K562 (cell line): ENCODE measurements around the gene SELL. TPM values are rescaled to one million over a fixed set of nuclear protein-coding genes. Genes with fewer than 3 reads are reported as not detected.

Source experiments
- CREM ChIP-seq: IDR thresholded peaks from 2 replicates; pipeline ENCODE4 v1.6.1; 2014; ENCODE audit warnings: antibody characterized with exemption, low read depth
- NR2C1 ChIP-seq, 2 experiments: fragments of 450-650 bp; IDR thresholded peaks; 2 replicates each; pipeline ENCODE4 v1.6.1; 2017; ENCODE audit warnings: mild to moderate bottlenecking in 2 of 2, antibody characterized with exemption in 1 of 2, inconsistent platforms in 1 of 2, missing compliant biosample characterization in 1 of 2, missing genetic modification characterization in 1 of 2
- SMARCE1 ChIP-seq: fragments of 450-650 bp; IDR thresholded peaks from 2 replicates; pipeline ENCODE4 v1.7.1; 2016; ENCODE audit warnings: mild to moderate bottlenecking
- XRCC5 ChIP-seq: fragments of 200-400 bp; formaldehyde crosslinking; IDR thresholded peaks from 2 replicates; pipeline ENCODE4 v1.6.1; 2017; ENCODE audit warnings: low read depth, mild to moderate bottlenecking, low read length
- ZC3H11A ChIP-seq: IDR thresholded peaks from 2 replicates; pipeline ENCODE4 v1.6.1; 2012; ENCODE audit warnings: low read depth, low read length, improper control_type of control experiment
- ZNF57 ChIP-seq: fragments of 450-650 bp; formaldehyde crosslinking; IDR thresholded peaks from 2 replicates; pipeline ENCODE4 v1.4.0; 2020; ENCODE audit warnings: mild to moderate bottlenecking, moderate library complexity
- polyA plus RNA-seq, 8 experiments: library from polyadenylated mRNA; depleted of rRNA in 4 of 8; stranded (reverse) in 5 of 8; unstranded in 3 of 8; fragments of >200 nt; fragmentation: Nextera tagmentation in 2 of 8; fragmentation: Illumina TruSeq in 1 of 8; extraction: Ambion mirVana in 2 of 8; extraction: Trizol in 1 of 8; gene quantifications; 2 replicates each; pipeline versions ENCODE4 v1.2.1 to v1.2.3, GENCODE V29; 2011 to 2014; ENCODE audit warnings: inconsistent platforms in 1 of 8, missing spikeins in 1 of 8
- total RNA-seq, 7 experiments: library from RNA; depleted of rRNA in 6 of 7; stranded (reverse); fragments of >200 nt in 6 of 7; fragmentation: Illumina TruSeq in 2 of 7; extraction: Trizol in 2 of 7; gene quantifications; 2 replicates each; pipeline versions ENCODE4 v1.2.1 to v1.2.3, GENCODE V29; 2011 to 2021; ENCODE audit warnings: low replicate concordance in 1 of 7
- TF ChIP-seq, protein P1 (sequence below), 2 experiments: fragments of 450-650 bp; formaldehyde crosslinking in 1 of 2; IDR thresholded peaks; 2 replicates each; pipeline versions ENCODE4 v1.4.0 to v1.6.1; 2014 to 2020; ENCODE audit warnings: mild to moderate bottlenecking in 2 of 2, borderline replicate concordance in 1 of 2, low read depth in 1 of 2

The SELL gene
- total and polyA plus RNA-seq, 9 of the 15 experiments (the other 6 are each of a cell fraction or from before 2014, with no cell fraction given) = 0.51 TPM; not detected in 8

DNA sequence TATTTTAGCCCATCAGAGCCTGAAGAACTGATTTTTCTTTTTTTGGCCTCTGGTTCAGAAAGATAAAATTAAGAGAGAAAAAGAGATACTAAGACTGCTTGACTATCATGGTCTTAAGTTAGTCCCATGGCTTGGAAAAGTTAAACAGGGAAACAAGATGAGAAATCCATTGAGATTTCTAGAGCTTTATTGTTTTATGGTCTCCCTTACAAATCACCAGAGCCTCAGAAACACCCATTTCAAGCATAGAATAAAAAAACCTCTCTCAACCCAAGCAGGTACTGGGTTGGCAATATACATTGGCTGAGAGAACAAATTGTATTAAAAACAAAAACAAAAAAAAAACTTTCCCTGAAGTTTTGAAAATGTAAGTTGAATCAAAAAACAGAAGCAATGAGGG lies 18.6 kb upstream of the SELL start (continued):
- TF ChIP-seq, protein P1, sequence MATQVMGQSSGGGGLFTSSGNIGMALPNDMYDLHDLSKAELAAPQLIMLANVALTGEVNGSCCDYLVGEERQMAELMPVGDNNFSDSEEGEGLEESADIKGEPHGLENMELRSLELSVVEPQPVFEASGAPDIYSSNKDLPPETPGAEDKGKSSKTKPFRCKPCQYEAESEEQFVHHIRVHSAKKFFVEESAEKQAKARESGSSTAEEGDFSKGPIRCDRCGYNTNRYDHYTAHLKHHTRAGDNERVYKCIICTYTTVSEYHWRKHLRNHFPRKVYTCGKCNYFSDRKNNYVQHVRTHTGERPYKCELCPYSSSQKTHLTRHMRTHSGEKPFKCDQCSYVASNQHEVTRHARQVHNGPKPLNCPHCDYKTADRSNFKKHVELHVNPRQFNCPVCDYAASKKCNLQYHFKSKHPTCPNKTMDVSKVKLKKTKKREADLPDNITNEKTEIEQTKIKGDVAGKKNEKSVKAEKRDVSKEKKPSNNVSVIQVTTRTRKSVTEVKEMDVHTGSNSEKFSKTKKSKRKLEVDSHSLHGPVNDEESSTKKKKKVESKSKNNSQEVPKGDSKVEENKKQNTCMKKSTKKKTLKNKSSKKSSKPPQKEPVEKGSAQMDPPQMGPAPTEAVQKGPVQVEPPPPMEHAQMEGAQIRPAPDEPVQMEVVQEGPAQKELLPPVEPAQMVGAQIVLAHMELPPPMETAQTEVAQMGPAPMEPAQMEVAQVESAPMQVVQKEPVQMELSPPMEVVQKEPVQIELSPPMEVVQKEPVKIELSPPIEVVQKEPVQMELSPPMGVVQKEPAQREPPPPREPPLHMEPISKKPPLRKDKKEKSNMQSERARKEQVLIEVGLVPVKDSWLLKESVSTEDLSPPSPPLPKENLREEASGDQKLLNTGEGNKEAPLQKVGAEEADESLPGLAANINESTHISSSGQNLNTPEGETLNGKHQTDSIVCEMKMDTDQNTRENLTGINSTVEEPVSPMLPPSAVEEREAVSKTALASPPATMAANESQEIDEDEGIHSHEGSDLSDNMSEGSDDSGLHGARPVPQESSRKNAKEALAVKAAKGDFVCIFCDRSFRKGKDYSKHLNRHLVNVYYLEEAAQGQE (IDR thresholded peaks at IDR 0.05; ENCODE audit: borderline replicate concordance) = no peak
- TF ChIP-seq, protein P1 (CRISPR knock-in tag; IDR thresholded peaks at IDR 0.05; ENCODE audit: low read depth) = no peak
- no peak for TF ChIP-seq SMARCE1
- TF ChIP-seq ZNF57 (CRISPR knock-in tag) = no peak
- TF ChIP-seq NR2C1 (IDR thresholded peaks at IDR 0.05) = no peak
- TF ChIP-seq NR2C1 (tag; IDR thresholded peaks at IDR 0.05) = no peak
- TF ChIP-seq ZC3H11A = no peak
- no peak for TF ChIP-seq XRCC5
- TF ChIP-seq CREM = no peak
